Duodenal mucosa (tissue), 2 donors: ENCODE measurements around the gene TMEM201.
"Not testable (repeated sequence)": the region's sequence is repeated elsewhere in the genome, so short reads cannot be mapped to it uniquely, and the experiment has no call there.

Experiments used
- H3K27ac ChIP-seq: one replicate; pipeline ENCODE4 v1.7.0; 2013; ENCODE audit warnings: low read depth, low read length
- H3K27me3 ChIP-seq, 2 donors: one replicate each; pipeline ENCODE4 v1.7.0; 2013; ENCODE audit warnings: low read length in 2 of 2, control low read depth in 1 of 2; ENCODE audit not compliant: insufficient read depth in 2 of 2, control insufficient read depth in 1 of 2
- H3K36me3 ChIP-seq, 2 donors: one replicate each; pipeline ENCODE4 v1.7.0; 2013; ENCODE audit warnings: low read length in 2 of 2, control low read depth in 1 of 2; ENCODE audit not compliant: insufficient read depth in 2 of 2, control insufficient read depth in 1 of 2
- H3K4me1 ChIP-seq, 2 donors: one replicate each; pipeline ENCODE4 v1.7.0; 2013; ENCODE audit warnings: low read length in 2 of 2, control low read depth in 1 of 2; ENCODE audit not compliant: insufficient read depth in 2 of 2, control insufficient read depth in 1 of 2
- H3K4me3 ChIP-seq, 2 donors: one replicate each; pipeline ENCODE4 v1.7.0; 2013; ENCODE audit warnings: low read length in 2 of 2, low read depth in 1 of 2
- H3K9ac ChIP-seq, 2 donors: one replicate each; pipeline ENCODE4 v1.7.0; 2013; ENCODE audit warnings: low read length in 2 of 2, low read depth in 1 of 2
- H3K9me3 ChIP-seq, 2 donors: one replicate each; pipeline ENCODE4 v1.7.0; 2013; ENCODE audit warnings: low read length in 2 of 2, control low read depth in 1 of 2; ENCODE audit not compliant: control insufficient read depth in 1 of 2

TMEM201 gene

GRCh38 chr1:9615316-9616063 is 26.8 kb downstream of the TMEM201 start:
- H3K9ac ChIP-seq: no peak overlapping the region
- no peak overlapping the region for H3K27ac ChIP-seq
- peaks cover 0 to 14% of the 10 kb centered on the region in 2 donors for H3K36me3 ChIP-seq

DNA sequence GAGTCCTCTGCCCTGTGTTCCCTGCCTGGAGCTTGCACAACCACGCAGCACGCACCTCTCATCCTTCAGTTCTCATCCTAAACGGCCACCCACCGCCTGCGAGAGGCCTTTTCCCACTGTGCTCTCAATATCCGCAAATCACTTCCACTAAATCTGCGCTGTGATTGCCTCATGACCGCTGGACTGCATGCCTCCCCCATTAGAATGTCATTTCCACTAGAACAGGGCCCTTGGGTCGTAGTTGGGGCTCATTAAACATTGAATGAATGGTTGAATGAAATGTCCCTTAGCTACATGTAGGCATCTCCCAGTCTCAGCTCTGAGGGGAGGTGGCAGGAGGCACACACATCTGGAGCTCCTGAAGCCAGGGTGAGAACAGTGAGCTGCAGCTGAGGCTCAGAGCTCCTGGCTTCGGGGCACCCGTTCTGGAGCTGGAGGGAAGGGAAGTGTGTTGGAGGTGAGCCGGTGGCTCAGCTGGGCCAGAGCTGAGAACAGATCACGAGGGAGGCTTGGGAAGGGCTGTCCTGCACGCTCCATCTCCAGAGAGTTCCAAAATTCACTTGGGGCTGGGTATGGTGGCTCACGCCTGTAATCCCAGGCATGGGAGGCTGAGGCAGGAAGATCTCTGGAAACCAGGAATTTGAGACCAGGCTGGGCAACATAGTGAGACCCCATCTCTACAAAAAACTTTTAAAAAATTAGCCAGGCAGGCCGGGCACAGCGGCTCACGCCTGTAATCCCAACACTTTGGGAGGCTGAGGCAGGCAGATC is 30.4 kb downstream of the TMEM201 start:
- Histone ChIP-seq H3K9me3 (no peaks in the 10 kb centered on the region), H3K27me3 (peaks cover 4 to 5% of the 10 kb centered on the region in 2 donors), H3K27ac (no peak overlapping the region), H3K4me3 (no peak overlapping the region), H3K9ac (no peak overlapping the region), H3K4me1 (no peaks in the 10 kb centered on the region), H3K36me3 (no peaks in the 10 kb centered on the region)

More at GRCh38 chr1:9615316-9616063, 26.8 kb downstream of the TMEM201 start:
- Histone ChIP-seq H3K4me1 (no peaks in the 10 kb centered on the region), H3K27me3 (peaks cover 4 to 5% of the 10 kb centered on the region in 2 donors), H3K9me3 (no peaks in the 10 kb centered on the region), H3K4me3 (no peak overlapping the region)

GRCh38 chr1:9621032-9621431 is 32.3 kb downstream of the TMEM201 start:
- Histone ChIP-seq H3K4me3 (no peak overlapping the region), H3K9me3 (no peaks in the 10 kb centered on the region), H3K27me3 (peaks cover 4 to 5% of the 10 kb centered on the region in 2 donors)

GRCh38 chr1:9624081-9624480 is 35.4 kb downstream of the TMEM201 start:
- H3K27me3 ChIP-seq: peaks cover 0 to 6% of the 10 kb centered on the region in 2 donors
- no peaks in the 10 kb centered on the region for H3K36me3 ChIP-seq
- peaks cover 3 to 10% of the 10 kb centered on the region in 2 donors for H3K4me1 ChIP-seq
- no peak overlapping the region for H3K27ac ChIP-seq
- no peak overlapping the region for H3K9ac ChIP-seq
- H3K9me3 ChIP-seq: no peaks in the 10 kb centered on the region
- no peak overlapping the region for H3K4me3 ChIP-seq

More at GRCh38 chr1:9621032-9621431, 32.3 kb downstream of the TMEM201 start:
- Histone ChIP-seq H3K4me1 (no peaks in the 10 kb centered on the region), H3K27ac (no peak overlapping the region), H3K36me3 (no peaks in the 10 kb centered on the region), H3K9ac (no peak overlapping the region)

- not testable (repeated sequence) for H3K27me3 ChIP-seq, H3K4me3 ChIP-seq, H3K9me3 ChIP-seq, H3K36me3 ChIP-seq, H3K9ac ChIP-seq, H3K27ac ChIP-seq
- H3K4me1 ChIP-seq: peaks cover 3 to 13% of the 10 kb centered on the region in 2 donors
These were observed 36.3 kb downstream of the TMEM201 start for GRCh38 chr1:9625030-9625429.

DNA sequence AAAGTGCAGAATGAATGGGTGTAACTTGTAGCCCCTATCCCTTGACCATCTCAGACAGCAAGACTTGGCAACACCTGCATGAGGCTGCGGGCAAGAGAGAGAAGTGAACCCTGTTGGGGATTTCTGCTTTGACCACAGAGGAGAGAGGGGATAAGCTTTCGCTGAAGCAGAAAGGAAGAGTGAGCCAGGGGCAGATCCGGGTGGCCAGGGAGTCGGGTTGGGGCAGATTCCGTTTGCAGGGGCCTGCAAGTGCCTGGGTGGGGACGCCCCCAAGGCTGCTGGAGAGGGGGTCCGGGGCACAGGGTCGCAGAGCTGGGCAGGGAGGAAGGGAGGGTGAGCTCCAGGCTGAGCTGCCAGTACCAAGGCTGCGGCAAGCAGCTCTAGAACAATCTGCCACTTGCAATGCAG is 37.5 kb downstream of the TMEM201 start:
- H3K9ac ChIP-seq: no peak overlapping the region
- no peak overlapping the region for H3K27ac ChIP-seq
- H3K36me3 ChIP-seq: no peaks in the 10 kb centered on the region
- no peaks in the 10 kb centered on the region for H3K9me3 ChIP-seq
- H3K27me3 ChIP-seq: peaks cover 0 to 6% of the 10 kb centered on the region in 2 donors
- no peak overlapping the region for H3K4me3 ChIP-seq
- H3K4me1 ChIP-seq: peaks cover 3 to 14% of the 10 kb centered on the region in 2 donors

GRCh38 chr1:9628541-9629444 is 40.1 kb downstream of the TMEM201 start:
- Histone ChIP-seq H3K36me3 (no peaks in the 10 kb centered on the region), H3K9ac (peak overlapping the region in 1 of 2 donors; percentile 16), H3K9me3 (no peaks in the 10 kb centered on the region), H3K4me3 (peak overlapping the region in 1 of 2 donors; percentile 11), H3K27ac (no peak overlapping the region), H3K27me3 (peaks cover 0 to 6% of the 10 kb centered on the region in 2 donors), H3K4me1 (peaks cover 3 to 14% of the 10 kb centered on the region in 2 donors)

GRCh38 chr1:9629445-9630201 is 40.9 kb downstream of the TMEM201 start:
- H3K27ac ChIP-seq: peak overlapping the region; percentile 36
- H3K9me3 ChIP-seq: no peaks in the 10 kb centered on the region
- H3K27me3 ChIP-seq: peaks cover 0 to 6% of the 10 kb centered on the region in 2 donors
- H3K4me3 ChIP-seq: peak overlapping the region; percentile 52 to 54
- no peaks in the 10 kb centered on the region for H3K36me3 ChIP-seq
- peaks cover 3 to 14% of the 10 kb centered on the region in 2 donors for H3K4me1 ChIP-seq
- H3K9ac ChIP-seq: peak overlapping the region; percentile 43 to 54

DNA sequence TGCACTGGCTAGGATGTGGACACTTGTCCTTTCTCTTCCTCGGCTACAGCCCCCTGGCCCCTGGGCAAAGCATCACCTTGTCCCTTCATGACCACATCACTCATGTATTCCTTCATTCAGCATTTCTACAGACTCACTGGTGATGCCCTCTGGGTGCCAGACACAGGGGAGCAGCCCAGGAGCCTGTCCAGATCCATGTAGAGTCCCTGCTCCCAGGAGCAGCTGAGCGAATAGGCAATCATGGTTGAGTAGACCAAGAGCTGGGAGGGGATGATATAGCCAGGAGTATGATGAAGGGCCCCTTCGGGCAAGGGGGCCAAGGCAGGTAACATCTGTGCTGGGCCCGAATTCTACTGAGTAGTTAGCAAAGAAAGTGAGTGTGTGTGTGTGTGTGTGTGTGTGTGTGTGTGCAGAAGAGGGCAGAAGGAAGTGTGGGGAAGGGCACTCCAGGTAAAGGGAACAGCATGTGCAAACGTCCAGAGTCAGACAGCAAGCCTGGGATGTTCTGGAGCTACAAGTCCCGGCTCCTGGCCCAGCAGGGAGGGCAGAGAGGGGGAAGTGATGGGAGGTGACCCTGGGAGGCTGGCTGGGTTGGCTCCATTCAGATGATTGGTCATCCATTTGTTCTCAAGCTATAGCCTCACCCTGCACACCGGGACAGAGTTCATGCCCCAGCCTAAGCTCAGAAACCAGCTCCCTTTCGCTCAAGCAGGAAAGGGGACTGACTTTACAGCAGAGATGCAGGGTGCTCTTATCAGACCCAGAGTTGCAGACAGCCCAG is 41.8 kb downstream of the TMEM201 start:
- Histone ChIP-seq H3K27ac (no peak overlapping the region), H3K9ac (peak overlapping the region; percentile 43 to 54), H3K36me3 (no peaks in the 10 kb centered on the region), H3K4me1 (peaks cover 3 to 14% of the 10 kb centered on the region in 2 donors), H3K4me3 (peak overlapping the region; percentile 52 to 54), H3K27me3 (peaks cover 0 to 6% of the 10 kb centered on the region in 2 donors), H3K9me3 (no peaks in the 10 kb centered on the region)
